ENCODE measurements around the gene LIPI. TPM values are rescaled to one million over a fixed set of nuclear protein-coding genes. Genes with fewer than 3 reads are reported as not detected.

LIPI gene
- polyA plus RNA-seq, 1 of the 3 experiments (the other 2 are of a cell fraction) = not detected

GRCh38 chr21:14245711-14246110, 35.0 kb upstream of the LIPI start:
- ChIA-PET CTCF (interaction anchor here (0.7 to 3.9 kb wide), 2 partner anchors 8 to 13 kb away, joined by 3 to 25 read pairs; no protein-coding TSS in a partner anchor), POLR2A (no interaction called here)
- Histone ChIP-seq H3K36me3 (replicated peaks in 1 of 2; ENCODE audit: control insufficient read depth in 1 of 2, insufficient read depth in 2 of 2, low read length in 1 of 2) (no peaks in the 10 kb centered on the region), H3K9me2 (no peaks in the 10 kb centered on the region), H3K4me3 (ENCODE audit: low read depth in 2 of 2, low read length in 1 of 2) (no peak overlapping the region), H2AFZ (ENCODE audit: low read depth) (no peak overlapping the region), H4K20me1 (ENCODE audit: insufficient read depth) (no peaks in the 10 kb centered on the region), H3K27ac (ENCODE audit: low read depth in 2 of 2, low read length in 1 of 2) (no peak overlapping the region), H3K27me3 (ENCODE audit: insufficient read depth) (no peaks in the 10 kb centered on the region), H3K9me3 (no peaks in the 10 kb centered on the region), H3K79me2 (ENCODE audit: insufficient read depth) (no peaks in the 10 kb centered on the region), H3K9ac (no peak overlapping the region), H3F3A (replicated peaks; ENCODE audit: insufficient read depth) (no peaks in the 10 kb centered on the region), H3K4me1 (ENCODE audit: control insufficient read depth in 1 of 2, insufficient read depth in 2 of 2, low read depth in 1 of 2, low read length in 1 of 2) (no peaks in the 10 kb centered on the region; a peak in 1 of 4 replicates), H3K4me2 (no peak overlapping the region)
- no peak for DNase-seq
- no peak for TF ChIP-seq REST (IDR thresholded peaks at IDR 0.05; ENCODE audit: low read depth, low read length)
- no peak for TF ChIP-seq GABPA (IDR thresholded peaks at IDR 0.05; ENCODE audit: low read depth)
- TF ChIP-seq RFX5 (IDR thresholded peaks at IDR 0.05; ENCODE audit: low read length) = no peak
- no peak for TF ChIP-seq CHD2 (IDR thresholded peaks at IDR 0.05; ENCODE audit: low read length, partially characterized antibody)
- no peak for TF ChIP-seq YY1 (IDR thresholded peaks at IDR 0.05; ENCODE audit: low read depth)
- TF ChIP-seq PBX3 (IDR thresholded peaks at IDR 0.05) = no peak
- TF ChIP-seq ZBTB33 (IDR thresholded peaks at IDR 0.05; ENCODE audit: borderline replicate concordance, low read depth) = no peak
- TF ChIP-seq RCOR1 (IDR thresholded peaks at IDR 0.05; ENCODE audit: low read length) = no peak
- TF ChIP-seq TAF1 (IDR thresholded peaks at IDR 0.05; ENCODE audit: borderline replicate concordance, low read depth, low read length) = no peak
- TF ChIP-seq RXRA (IDR thresholded peaks at IDR 0.05; ENCODE audit: borderline replicate concordance, low read depth) = no peak
- TF ChIP-seq FOXM1 (IDR thresholded peaks at IDR 0.05; ENCODE audit: low read depth) = no peak
- no peak for TF ChIP-seq MEF2A (IDR thresholded peaks at IDR 0.05; ENCODE audit: borderline replicate concordance, low read depth)
- no peak for TF ChIP-seq FOSL2 (IDR thresholded peaks at IDR 0.05; ENCODE audit: borderline replicate concordance, low read depth)
- no peak for TF ChIP-seq MAX (IDR thresholded peaks at IDR 0.05; ENCODE audit: low read depth)
- TF ChIP-seq EZH2phosphoT487 (IDR thresholded peaks at IDR 0.05; ENCODE audit: borderline replicate concordance, low read depth) = no peak
- no peak for TF ChIP-seq CTCF (IDR thresholded peaks at IDR 0.05)
- no peak for TF ChIP-seq ELF1 (IDR thresholded peaks at IDR 0.05)
- no peak for TF ChIP-seq TEAD4 (IDR thresholded peaks at IDR 0.05; ENCODE audit: borderline replicate concordance, insufficient read depth)
- TF ChIP-seq FOXJ3 (CRISPR knock-in tag; IDR thresholded peaks at IDR 0.05) = no peak

Data from SK-N-SH (cell line).